HL-60 (cell line): ENCODE measurements around the gene VPS11.

Source experiments
- DNase-seq, 2 experiments: peaks; one replicate each; pipeline ENCODE4 v3.0.0-alpha.2; 2010 to 2020; ENCODE audit warnings: low read depth in 1 of 2, low spot score in 1 of 2
- H3K27ac ChIP-seq: fragments of 250-450 bp; sonication (Bioruptor Pico); replicated peaks from 2 replicates; pipeline ENCODE4 v1.5.1; 2020; ENCODE audit warnings: mild to moderate bottlenecking, moderate library complexity
- H3K27me3 ChIP-seq: fragments of 250-450 bp; sonication (Bioruptor Pico); 2 replicates; pipeline ENCODE4 v1.5.1; 2021; ENCODE audit warnings: mild to moderate bottlenecking, moderate library complexity; ENCODE audit not compliant: insufficient read depth, poor library complexity, severe bottlenecking
- H3K4me3 ChIP-seq: replicated peaks from 2 replicates; pipeline ENCODE4 v1.5.1; 2011; ENCODE audit warnings: mild to moderate bottlenecking, control low read depth, low read length; ENCODE audit not compliant: insufficient read depth
- CTCF ChIP-seq: IDR thresholded peaks from one replicate; pipeline ENCODE4 v1.5.1; 2011; ENCODE audit warnings: low read length, control low read depth, inconsistent platforms; ENCODE audit not compliant: insufficient read depth
- GABPA ChIP-seq: IDR thresholded peaks from 2 replicates; pipeline ENCODE4 v1.6.1; 2012; ENCODE audit warnings: low read depth
- POLR2AphosphoS5 ChIP-seq: IDR thresholded peaks from 2 replicates; pipeline ENCODE4 v1.6.1; 2012; ENCODE audit warnings: low read depth
- SPI1 ChIP-seq: IDR thresholded peaks from 2 replicates; pipeline ENCODE4 v1.6.1; 2012; ENCODE audit warnings: low read depth, mild to moderate bottlenecking, borderline replicate concordance
- TF ChIP-seq, protein P1 (sequence below): IDR thresholded peaks from 2 replicates; pipeline ENCODE4 v1.6.1; 2012; ENCODE audit warnings: low read depth; ENCODE audit not compliant: insufficient replicate concordance

VPS11 gene

DNA sequence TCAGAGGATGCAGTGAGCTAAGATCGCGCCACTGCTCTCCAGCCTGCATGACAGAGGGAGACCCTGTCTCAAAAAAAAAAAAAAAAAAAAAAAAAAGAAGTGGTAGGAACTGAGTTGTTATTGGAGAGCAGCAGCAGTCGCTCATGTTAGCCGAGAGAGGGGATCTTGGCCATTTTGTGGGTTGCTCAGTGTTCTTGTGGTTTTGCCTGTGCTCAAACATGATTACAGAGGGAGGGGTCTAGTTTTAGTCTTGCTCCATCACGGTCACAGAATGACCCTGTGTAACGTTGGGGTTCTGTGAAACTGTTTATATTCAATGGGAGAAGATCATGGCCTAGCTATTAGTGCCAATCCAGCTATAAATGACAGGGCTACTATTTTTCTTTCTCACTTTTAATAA is 32.1 kb downstream of the VPS11 start:
- Histone ChIP-seq H3K27ac (no peak overlapping the region), H3K4me3 (no peak overlapping the region)
- TF ChIP-seq SPI1 (no peak), GABPA (no peak), CTCF (no peak), POLR2AphosphoS5 (no peak)
- TF ChIP-seq, protein P1, sequence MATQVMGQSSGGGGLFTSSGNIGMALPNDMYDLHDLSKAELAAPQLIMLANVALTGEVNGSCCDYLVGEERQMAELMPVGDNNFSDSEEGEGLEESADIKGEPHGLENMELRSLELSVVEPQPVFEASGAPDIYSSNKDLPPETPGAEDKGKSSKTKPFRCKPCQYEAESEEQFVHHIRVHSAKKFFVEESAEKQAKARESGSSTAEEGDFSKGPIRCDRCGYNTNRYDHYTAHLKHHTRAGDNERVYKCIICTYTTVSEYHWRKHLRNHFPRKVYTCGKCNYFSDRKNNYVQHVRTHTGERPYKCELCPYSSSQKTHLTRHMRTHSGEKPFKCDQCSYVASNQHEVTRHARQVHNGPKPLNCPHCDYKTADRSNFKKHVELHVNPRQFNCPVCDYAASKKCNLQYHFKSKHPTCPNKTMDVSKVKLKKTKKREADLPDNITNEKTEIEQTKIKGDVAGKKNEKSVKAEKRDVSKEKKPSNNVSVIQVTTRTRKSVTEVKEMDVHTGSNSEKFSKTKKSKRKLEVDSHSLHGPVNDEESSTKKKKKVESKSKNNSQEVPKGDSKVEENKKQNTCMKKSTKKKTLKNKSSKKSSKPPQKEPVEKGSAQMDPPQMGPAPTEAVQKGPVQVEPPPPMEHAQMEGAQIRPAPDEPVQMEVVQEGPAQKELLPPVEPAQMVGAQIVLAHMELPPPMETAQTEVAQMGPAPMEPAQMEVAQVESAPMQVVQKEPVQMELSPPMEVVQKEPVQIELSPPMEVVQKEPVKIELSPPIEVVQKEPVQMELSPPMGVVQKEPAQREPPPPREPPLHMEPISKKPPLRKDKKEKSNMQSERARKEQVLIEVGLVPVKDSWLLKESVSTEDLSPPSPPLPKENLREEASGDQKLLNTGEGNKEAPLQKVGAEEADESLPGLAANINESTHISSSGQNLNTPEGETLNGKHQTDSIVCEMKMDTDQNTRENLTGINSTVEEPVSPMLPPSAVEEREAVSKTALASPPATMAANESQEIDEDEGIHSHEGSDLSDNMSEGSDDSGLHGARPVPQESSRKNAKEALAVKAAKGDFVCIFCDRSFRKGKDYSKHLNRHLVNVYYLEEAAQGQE: no peak

DNA sequence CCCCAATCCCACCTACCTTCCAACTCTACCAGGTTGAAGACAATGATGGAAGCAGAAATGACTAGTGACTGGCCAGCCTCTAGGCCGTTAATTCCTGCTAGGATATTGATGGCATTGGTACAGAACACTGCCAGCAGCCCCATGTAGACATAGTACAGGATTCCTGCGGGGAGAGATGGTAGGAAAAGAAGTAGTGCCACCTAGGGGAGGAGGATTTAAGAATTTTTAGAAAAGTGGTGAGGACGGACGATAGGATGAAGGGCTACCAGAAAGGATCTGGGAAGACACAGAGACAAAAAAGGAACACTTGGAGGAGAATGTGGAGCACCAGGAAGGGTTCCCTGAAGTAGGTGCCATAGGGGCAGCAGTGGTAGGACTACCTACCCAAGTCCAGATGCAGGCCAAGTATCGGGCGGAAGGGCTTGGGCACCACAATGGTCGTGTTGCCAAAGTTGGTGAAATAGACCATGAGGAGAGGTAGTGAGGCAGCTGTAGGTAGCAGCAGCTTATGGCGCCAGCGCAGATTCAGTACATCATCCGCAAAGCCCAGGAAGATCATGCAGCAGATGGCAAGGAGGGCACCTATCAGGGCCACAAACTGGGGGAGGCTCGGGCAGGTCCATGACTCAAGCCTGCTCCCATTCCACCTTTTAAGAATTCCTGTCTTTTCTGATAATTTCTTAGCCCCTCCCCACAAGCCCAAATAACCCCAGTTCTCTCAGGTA is 32.8 kb downstream of the VPS11 start:
- no peaks in the 10 kb centered on the region for H3K27me3 ChIP-seq
- peak in 1 of 2 experiments; percentile 47 for DNase-seq
- peak overlapping the region; percentile 93 for H3K4me3 ChIP-seq
- H3K27ac ChIP-seq: peak overlapping the region; percentile 96
- TF ChIP-seq POLR2AphosphoS5: no peak
- no peak for TF ChIP-seq SPI1
- TF ChIP-seq, protein P1: no peak
- TF ChIP-seq CTCF: no peak
- TF ChIP-seq GABPA: no peak

More for the DNA sequence above, 32.1 kb downstream of the VPS11 start:
- peak in 1 of 2 experiments; percentile 55 for DNase-seq
- H3K27me3 ChIP-seq: no peaks in the 10 kb centered on the region

DNA sequence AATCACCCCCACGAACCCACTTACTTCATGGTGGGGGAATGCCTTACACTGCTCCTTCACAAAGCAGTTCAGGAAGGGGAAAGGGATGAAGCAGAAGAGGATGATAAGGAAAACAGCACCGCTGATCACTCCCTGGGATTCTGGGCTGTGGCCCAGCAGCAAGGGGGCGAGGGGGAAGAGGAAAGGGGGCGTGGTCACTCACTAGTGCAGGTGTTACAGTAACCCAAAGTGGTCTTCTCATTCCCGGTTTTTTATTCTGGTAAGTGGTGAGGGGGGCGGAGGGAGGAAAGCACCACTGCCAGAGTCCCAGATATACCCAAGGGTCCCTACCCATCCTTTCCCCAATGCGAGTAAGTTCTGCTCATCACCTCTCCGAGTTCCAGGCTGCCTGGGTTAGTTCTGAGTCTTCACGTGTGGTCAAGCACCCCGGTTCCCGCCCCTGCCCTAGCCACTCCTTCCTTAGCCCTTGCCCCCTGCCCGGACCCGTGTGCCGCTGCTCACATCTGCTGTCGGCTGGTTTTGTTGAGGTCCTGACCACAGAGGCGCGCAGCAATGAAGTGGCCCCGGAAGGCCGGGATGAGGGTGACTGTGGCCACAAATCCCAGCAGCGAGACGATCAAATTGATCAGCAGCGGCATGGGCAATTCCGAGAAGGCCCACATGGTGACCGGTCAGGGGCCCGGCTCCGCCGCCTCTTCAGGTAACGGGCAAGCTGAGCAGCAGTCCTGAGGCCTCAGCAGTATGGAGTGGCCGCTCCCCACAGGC is 33.6 kb downstream of the VPS11 start:
- no peak for TF ChIP-seq GABPA
- no peak for TF ChIP-seq CTCF
- TF ChIP-seq, protein P1: no peak
- TF ChIP-seq SPI1: no peak
- no peaks in the 10 kb centered on the region for H3K27me3 ChIP-seq
- H3K27ac ChIP-seq: peak overlapping the region; percentile 96
- DNase-seq: no peak
- H3K4me3 ChIP-seq: peak overlapping the region; percentile 93
